Measurements from ENCODE around the gene ZNF474. TPM values are rescaled to one million over a fixed set of nuclear protein-coding genes. Genes with fewer than 3 reads are reported as not detected.

ZNF474 gene
- total RNA-seq, 1 donor from 2014 or later: 2.6 TPM

DNA sequence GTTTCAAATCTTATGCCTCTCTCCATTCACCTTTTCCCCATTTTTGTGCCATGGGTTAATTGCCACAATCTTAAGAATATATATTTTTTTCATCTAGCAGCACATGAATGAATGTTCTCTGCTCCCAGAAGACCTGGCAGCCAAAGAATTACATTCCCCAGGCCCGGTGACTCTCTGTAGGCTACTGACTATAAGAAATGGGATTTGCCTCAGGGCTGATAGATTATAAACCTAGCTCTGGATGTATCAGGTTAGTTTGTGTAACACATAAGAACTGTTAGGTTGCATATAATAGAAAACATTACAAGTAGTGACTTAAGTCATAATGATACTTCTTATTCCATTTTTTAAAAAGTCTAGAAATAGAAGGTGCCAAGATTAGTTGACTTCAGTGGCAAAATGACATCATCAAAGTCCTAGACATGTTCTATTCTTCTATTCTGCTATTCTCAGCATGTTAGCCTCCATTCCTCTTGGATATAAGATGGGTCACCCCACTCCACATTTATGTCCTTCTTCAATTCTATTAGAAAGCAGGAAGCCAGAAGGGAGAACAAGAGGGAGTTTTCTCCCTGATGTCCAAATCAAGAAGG, 10.9 kb upstream of the ZNF474 start:
- no peak overlapping the region for H3K27ac ChIP-seq (ENCODE audit: low read depth, low read length)
- no peaks in the 10 kb centered on the region for H3K36me3 ChIP-seq (ENCODE audit: control insufficient read depth in 3 of 3, insufficient read depth in 3 of 3, low read length in 3 of 3)
- H3K9ac ChIP-seq (ENCODE audit: low read depth in 1 of 3, low read length in 3 of 3): no peak overlapping the region
- no peak overlapping the region for H3K4me3 ChIP-seq (ENCODE audit: low read length in 3 of 3)
- H3K9me3 ChIP-seq (ENCODE audit: control insufficient read depth in 3 of 3, low read length in 3 of 3): no peaks in the 10 kb centered on the region
- H3K27me3 ChIP-seq (ENCODE audit: control insufficient read depth in 3 of 3, insufficient read depth in 3 of 3, low read length in 3 of 3): no peaks in the 10 kb centered on the region
- H3K4me1 ChIP-seq (ENCODE audit: control insufficient read depth in 3 of 3, insufficient read depth in 3 of 3, low read length in 3 of 3): no peaks in the 10 kb centered on the region

DNA sequence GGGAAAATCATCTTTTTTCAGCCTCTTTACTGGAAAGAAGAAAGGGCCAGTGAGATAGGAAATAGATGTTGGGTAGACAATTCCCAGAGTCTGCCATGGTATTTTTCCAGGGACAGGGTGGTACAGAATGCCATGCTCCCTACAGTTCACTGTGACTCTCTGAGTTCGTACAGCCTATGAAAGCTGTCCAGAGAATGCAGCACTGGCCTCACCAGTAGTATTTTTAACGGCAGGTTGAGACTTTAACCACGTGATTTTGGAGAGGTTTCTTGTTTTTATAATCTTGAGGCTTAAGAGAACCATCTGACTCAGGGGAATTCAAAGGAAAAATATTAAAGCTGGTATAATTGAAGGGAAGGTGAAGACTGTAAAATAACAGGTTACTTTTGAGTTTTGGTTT, 10.1 kb upstream of the ZNF474 start:
- no peak overlapping the region for H3K27ac ChIP-seq (ENCODE audit: low read depth, low read length)
- no peaks in the 10 kb centered on the region for H3K4me1 ChIP-seq (ENCODE audit: control insufficient read depth in 3 of 3, insufficient read depth in 3 of 3, low read length in 3 of 3)
- H3K9me3 ChIP-seq (ENCODE audit: control insufficient read depth in 3 of 3, low read length in 3 of 3): no peaks in the 10 kb centered on the region
- H3K4me3 ChIP-seq (ENCODE audit: low read length in 3 of 3): no peak overlapping the region
- no peaks in the 10 kb centered on the region for H3K36me3 ChIP-seq (ENCODE audit: control insufficient read depth in 3 of 3, insufficient read depth in 3 of 3, low read length in 3 of 3)
- no peak overlapping the region for H3K9ac ChIP-seq (ENCODE audit: low read depth in 1 of 3, low read length in 3 of 3)
- no peaks in the 10 kb centered on the region for H3K27me3 ChIP-seq (ENCODE audit: control insufficient read depth in 3 of 3, insufficient read depth in 3 of 3, low read length in 3 of 3)

DNA sequence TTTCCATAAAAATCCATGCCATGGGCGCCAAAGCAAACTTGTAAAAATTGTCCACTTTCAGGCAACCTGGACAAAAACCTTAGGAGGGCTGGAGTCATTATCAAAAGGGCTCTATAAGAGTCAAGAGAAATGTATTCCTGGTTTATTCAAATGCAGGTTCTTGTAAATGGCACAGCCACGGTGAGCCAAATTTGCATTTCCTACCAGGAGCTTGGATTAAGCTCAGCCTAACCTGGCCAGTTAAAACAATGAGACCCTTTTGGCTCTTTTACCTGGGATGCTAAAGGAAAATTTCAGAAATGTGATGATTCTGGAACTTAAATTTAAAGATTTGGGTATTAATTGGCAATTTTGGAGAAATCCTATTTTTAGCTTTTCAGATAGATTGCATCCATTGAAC, 8.9 kb upstream of the ZNF474 start:
- Histone ChIP-seq H3K9me3 (ENCODE audit: control insufficient read depth in 3 of 3, low read length in 3 of 3) (no peaks in the 10 kb centered on the region), H3K4me1 (ENCODE audit: control insufficient read depth in 3 of 3, insufficient read depth in 3 of 3, low read length in 3 of 3) (no peaks in the 10 kb centered on the region), H3K9ac (ENCODE audit: low read depth in 1 of 3, low read length in 3 of 3) (no peak overlapping the region), H3K4me3 (ENCODE audit: low read length in 3 of 3) (no peak overlapping the region), H3K36me3 (ENCODE audit: control insufficient read depth in 3 of 3, insufficient read depth in 3 of 3, low read length in 3 of 3) (no peaks in the 10 kb centered on the region), H3K27me3 (ENCODE audit: control insufficient read depth in 3 of 3, insufficient read depth in 3 of 3, low read length in 3 of 3) (no peaks in the 10 kb centered on the region), H3K27ac (ENCODE audit: low read depth, low read length) (no peak overlapping the region)

DNA sequence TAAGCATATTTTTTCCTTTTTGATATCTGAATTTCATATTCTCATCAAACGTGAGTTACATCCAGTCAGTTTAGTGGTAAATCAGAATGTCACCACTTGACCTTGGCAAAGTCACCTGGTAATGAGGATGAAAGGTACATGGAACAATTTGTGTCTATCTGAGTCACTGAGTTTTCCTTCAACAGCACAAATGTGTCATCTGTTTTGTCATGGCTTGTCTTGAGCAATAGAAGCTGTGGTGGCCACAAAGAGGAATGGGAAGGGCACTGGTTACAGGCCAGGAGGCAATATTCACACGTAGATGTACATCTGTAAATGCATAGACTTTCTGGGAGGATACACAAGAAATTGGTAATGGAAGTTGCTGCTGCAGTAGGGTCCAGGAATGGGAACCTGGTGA, 8.4 kb upstream of the ZNF474 start:
- H3K9me3 ChIP-seq (ENCODE audit: control insufficient read depth in 3 of 3, low read length in 3 of 3): no peaks in the 10 kb centered on the region
- H3K4me3 ChIP-seq (ENCODE audit: low read length in 3 of 3): no peak overlapping the region
- no peak overlapping the region for H3K9ac ChIP-seq (ENCODE audit: low read depth in 1 of 3, low read length in 3 of 3)
- no peaks in the 10 kb centered on the region for H3K27me3 ChIP-seq (ENCODE audit: control insufficient read depth in 3 of 3, insufficient read depth in 3 of 3, low read length in 3 of 3)
- H3K4me1 ChIP-seq (ENCODE audit: control insufficient read depth in 3 of 3, insufficient read depth in 3 of 3, low read length in 3 of 3): no peaks in the 10 kb centered on the region
- H3K27ac ChIP-seq (ENCODE audit: low read depth, low read length): no peak overlapping the region
- no peaks in the 10 kb centered on the region for H3K36me3 ChIP-seq (ENCODE audit: control insufficient read depth in 3 of 3, insufficient read depth in 3 of 3, low read length in 3 of 3)

DNA sequence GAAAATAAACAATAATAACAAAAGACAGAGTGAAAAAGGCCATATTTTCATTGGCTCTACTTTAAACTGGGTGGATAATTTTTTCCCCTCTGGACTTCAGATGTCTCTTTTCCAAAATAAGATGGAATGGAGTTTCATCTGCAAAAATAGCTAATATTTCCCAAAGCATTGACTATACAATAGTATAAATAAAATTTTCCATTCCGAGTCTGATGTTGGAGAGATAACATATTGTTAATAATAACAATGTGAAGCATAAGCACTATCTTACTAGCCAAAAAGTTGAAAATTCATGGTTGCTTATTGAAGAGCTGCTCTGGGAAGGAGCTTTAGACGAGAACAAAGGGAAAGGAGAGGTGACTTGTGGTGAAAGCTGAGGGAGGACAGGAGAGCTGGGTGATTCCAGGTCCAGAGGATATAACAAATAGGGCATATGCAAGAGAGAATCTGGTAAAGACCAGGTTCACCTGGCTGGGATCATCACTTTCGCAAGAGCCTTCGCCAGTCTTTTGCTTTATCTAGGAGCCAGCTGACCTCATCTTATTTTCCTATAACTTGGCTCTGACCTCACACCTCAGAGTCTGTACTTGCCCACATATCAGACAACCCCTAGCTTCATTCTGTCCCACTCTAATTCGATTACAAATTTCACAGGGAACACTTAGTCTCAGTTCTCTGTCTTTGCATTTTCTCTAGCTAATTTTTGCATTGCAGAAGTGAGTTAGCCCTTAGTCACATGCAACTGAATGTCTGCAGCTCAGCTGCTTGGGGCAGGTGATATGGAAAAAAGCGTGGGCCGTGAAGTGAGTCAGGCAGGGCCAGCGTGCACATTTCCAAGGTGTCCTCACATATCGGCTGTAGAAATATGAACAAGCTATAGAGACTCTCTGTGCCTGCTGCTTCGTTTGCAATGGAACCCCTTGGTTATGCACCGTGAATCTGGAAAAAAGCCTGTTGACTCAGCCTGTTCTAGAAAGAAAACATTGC, 7.6 kb upstream of the ZNF474 start:
- no peaks in the 10 kb centered on the region for H3K36me3 ChIP-seq (ENCODE audit: control insufficient read depth in 3 of 3, insufficient read depth in 3 of 3, low read length in 3 of 3)
- H3K9ac ChIP-seq (ENCODE audit: low read depth in 1 of 3, low read length in 3 of 3): no peak overlapping the region
- H3K4me3 ChIP-seq (ENCODE audit: low read length in 3 of 3): no peak overlapping the region
- H3K4me1 ChIP-seq (ENCODE audit: control insufficient read depth in 3 of 3, insufficient read depth in 3 of 3, low read length in 3 of 3): no peaks in the 10 kb centered on the region
- H3K27ac ChIP-seq (ENCODE audit: low read depth, low read length): no peak overlapping the region
- no peaks in the 10 kb centered on the region for H3K9me3 ChIP-seq (ENCODE audit: control insufficient read depth in 3 of 3, low read length in 3 of 3)
- H3K27me3 ChIP-seq (ENCODE audit: control insufficient read depth in 3 of 3, insufficient read depth in 3 of 3, low read length in 3 of 3): no peaks in the 10 kb centered on the region

DNA sequence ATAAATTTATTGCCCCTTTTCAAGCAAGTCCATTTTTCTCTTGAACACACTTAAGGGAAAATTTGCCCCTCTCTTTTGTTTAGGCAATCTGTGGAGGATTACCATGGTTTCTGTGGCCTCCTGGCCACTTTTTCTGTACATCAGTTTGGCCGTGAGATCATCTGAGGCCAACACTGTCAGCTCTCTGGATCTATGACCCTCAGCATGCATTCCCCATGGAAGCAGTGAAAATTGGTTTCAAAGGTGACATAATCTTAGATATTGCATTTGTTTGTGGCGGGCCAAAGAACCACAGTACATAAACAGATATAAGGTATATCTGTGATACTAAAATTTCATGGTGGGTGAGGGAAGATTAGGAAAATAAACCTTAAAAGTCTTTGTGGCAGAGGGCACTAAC, 4.6 kb upstream of the ZNF474 start:
- H3K9ac ChIP-seq (ENCODE audit: low read depth in 1 of 3, low read length in 3 of 3): no peak overlapping the region
- H3K9me3 ChIP-seq (ENCODE audit: control insufficient read depth in 3 of 3, low read length in 3 of 3): no peaks in the 10 kb centered on the region
- no peaks in the 10 kb centered on the region for H3K4me1 ChIP-seq (ENCODE audit: control insufficient read depth in 3 of 3, insufficient read depth in 3 of 3, low read length in 3 of 3)
- H3K4me3 ChIP-seq (ENCODE audit: low read length in 3 of 3): no peak overlapping the region
- H3K27me3 ChIP-seq (ENCODE audit: control insufficient read depth in 3 of 3, insufficient read depth in 3 of 3, low read length in 3 of 3): no peaks in the 10 kb centered on the region
- no peaks in the 10 kb centered on the region for H3K36me3 ChIP-seq (ENCODE audit: control insufficient read depth in 3 of 3, insufficient read depth in 3 of 3, low read length in 3 of 3)
- H3K27ac ChIP-seq (ENCODE audit: low read depth, low read length): no peak overlapping the region

DNA sequence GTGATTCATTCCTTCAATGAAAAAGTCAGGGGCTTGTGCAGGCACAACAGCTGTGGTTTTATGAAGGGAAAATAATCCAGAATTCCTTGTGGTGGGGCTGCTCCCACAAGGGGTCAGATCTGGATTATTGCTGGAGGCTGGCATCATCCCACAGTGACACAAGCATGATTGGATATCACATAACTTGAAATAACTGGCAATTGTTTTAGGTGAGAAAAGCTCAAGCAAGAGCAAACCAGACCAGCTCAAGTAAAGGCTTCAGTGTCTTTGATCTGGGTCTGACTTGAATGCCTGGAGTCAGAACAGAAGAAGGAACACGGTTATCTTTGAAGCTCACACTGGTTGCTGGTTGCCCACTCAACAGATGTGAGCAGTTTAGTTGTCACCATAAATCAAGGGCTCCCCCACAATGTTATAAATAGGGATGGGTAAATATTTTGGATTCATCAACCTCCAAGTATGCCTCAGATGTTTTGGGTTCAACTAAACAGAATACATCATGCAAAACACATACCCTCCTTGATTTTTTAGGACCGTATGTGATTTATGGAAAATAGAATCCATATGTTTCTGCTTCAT, 3.1 kb upstream of the ZNF474 start:
- peak overlapping the region; percentile 32 for H3K27ac ChIP-seq (ENCODE audit: low read depth, low read length)
- no peak overlapping the region for H3K9ac ChIP-seq (ENCODE audit: low read depth in 1 of 3, low read length in 3 of 3)
- H3K4me1 ChIP-seq (ENCODE audit: control insufficient read depth in 3 of 3, insufficient read depth in 3 of 3, low read length in 3 of 3): no peaks in the 10 kb centered on the region
- no peak overlapping the region for H3K4me3 ChIP-seq (ENCODE audit: low read length in 3 of 3)
- H3K36me3 ChIP-seq (ENCODE audit: control insufficient read depth in 3 of 3, insufficient read depth in 3 of 3, low read length in 3 of 3): no peaks in the 10 kb centered on the region
- no peaks in the 10 kb centered on the region for H3K27me3 ChIP-seq (ENCODE audit: control insufficient read depth in 3 of 3, insufficient read depth in 3 of 3, low read length in 3 of 3)
- H3K9me3 ChIP-seq (ENCODE audit: control insufficient read depth in 3 of 3, low read length in 3 of 3): no peaks in the 10 kb centered on the region

DNA sequence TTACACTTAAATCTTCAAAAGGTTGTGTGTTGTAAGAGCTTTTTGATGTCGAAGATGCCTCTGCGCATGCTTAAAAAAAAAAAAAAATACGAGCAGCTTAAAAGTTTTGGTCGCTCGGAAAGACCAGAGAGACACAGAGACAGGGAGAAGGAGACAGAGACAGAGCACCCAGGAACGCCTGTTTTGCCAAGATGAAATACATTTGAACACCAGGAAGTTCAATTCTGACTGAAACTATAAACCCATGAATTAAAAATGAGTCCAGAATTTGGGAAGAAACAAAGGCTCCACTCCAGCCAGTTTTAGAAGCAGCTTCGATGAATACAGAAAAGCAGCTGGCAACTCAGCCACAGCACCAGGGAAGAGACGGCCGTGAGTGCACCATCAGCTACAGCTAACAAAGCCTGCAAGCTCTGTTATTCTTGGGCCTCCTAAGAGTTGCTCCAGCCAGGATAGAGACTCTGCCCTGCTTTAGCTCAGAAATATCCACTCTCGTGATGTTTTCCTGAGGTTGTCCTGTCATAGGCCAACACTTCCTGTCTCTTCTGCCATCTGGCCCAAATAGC, 2.5 kb upstream of the ZNF474 start:
- Histone ChIP-seq H3K4me3 (ENCODE audit: low read length in 3 of 3) (no peak overlapping the region), H3K36me3 (ENCODE audit: control insufficient read depth in 3 of 3, insufficient read depth in 3 of 3, low read length in 3 of 3) (no peaks in the 10 kb centered on the region), H3K9me3 (ENCODE audit: control insufficient read depth in 3 of 3, low read length in 3 of 3) (no peaks in the 10 kb centered on the region), H3K9ac (ENCODE audit: low read depth in 1 of 3, low read length in 3 of 3) (no peak overlapping the region), H3K27me3 (ENCODE audit: control insufficient read depth in 3 of 3, insufficient read depth in 3 of 3, low read length in 3 of 3) (no peaks in the 10 kb centered on the region), H3K27ac (ENCODE audit: low read depth, low read length) (peak overlapping the region; percentile 32), H3K4me1 (ENCODE audit: control insufficient read depth in 3 of 3, insufficient read depth in 3 of 3, low read length in 3 of 3) (no peaks in the 10 kb centered on the region)

DNA sequence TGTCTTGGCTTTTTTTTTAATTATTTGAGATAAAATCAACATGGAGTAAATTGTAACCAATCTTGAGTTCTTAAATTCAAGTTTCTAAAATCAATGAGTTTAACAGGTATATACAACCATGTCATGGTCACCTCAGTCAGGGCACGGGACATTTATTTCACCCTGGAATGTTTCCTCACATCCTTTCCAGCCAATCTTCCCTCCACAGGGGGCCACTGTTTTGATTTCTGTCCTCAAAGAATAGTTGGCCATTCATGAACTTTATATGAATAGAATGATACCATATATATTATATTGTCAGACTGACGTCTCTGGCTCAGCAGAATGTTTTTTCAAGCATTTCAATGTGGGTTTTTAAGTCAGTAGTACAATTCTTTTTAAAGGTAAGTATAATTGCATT, 806 bp downstream of the ZNF474 start:
- Histone ChIP-seq H3K4me3 (ENCODE audit: low read length in 3 of 3) (no peak overlapping the region), H3K4me1 (ENCODE audit: control insufficient read depth in 3 of 3, insufficient read depth in 3 of 3, low read length in 3 of 3) (no peaks in the 10 kb centered on the region), H3K9me3 (ENCODE audit: control insufficient read depth in 3 of 3, low read length in 3 of 3) (no peaks in the 10 kb centered on the region), H3K9ac (ENCODE audit: low read depth in 1 of 3, low read length in 3 of 3) (no peak overlapping the region), H3K27ac (ENCODE audit: low read depth, low read length) (no peak overlapping the region), H3K27me3 (ENCODE audit: control insufficient read depth in 3 of 3, insufficient read depth in 3 of 3, low read length in 3 of 3) (no peaks in the 10 kb centered on the region), H3K36me3 (ENCODE audit: control insufficient read depth in 3 of 3, insufficient read depth in 3 of 3, low read length in 3 of 3) (no peaks in the 10 kb centered on the region)

DNA sequence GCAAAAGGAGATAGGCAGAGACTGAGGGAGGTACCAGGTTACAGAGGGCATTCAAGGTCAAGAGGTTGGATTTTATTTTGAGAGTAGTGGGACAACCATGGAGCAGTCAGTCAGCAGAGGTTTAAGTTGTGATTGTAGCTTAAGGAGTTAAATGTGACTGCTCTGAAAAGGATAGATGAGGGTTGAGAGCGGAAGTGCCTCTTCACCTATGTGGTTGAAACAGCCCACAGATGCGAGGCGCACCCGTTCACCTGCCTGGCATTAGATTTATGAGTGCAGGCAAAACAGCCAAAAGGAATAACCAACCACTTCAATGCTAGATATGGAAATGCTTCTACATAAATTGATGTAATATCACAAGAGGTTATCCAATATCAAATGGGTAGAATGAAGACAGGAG, 8.4 kb downstream of the ZNF474 start:
- Histone ChIP-seq H3K36me3 (ENCODE audit: control insufficient read depth in 3 of 3, insufficient read depth in 3 of 3, low read length in 3 of 3) (no peaks in the 10 kb centered on the region), H3K9ac (ENCODE audit: low read depth in 1 of 3, low read length in 3 of 3) (no peak overlapping the region), H3K4me1 (ENCODE audit: control insufficient read depth in 3 of 3, insufficient read depth in 3 of 3, low read length in 3 of 3) (no peaks in the 10 kb centered on the region), H3K4me3 (ENCODE audit: low read length in 3 of 3) (no peak overlapping the region), H3K27ac (ENCODE audit: low read depth, low read length) (no peak overlapping the region), H3K9me3 (ENCODE audit: control insufficient read depth in 3 of 3, low read length in 3 of 3) (no peaks in the 10 kb centered on the region), H3K27me3 (ENCODE audit: control insufficient read depth in 3 of 3, insufficient read depth in 3 of 3, low read length in 3 of 3) (no peaks in the 10 kb centered on the region)

Measured in skeletal muscle tissue (tissue), 4 donors.